Astrocyte of the cerebellum (primary cell): ENCODE measurements around the gene PLPPR1.

Experiments used
- DNase-seq: peaks from one replicate; pipeline ENCODE4 v3.0.0-alpha.2; 2011; ENCODE audit warnings: low read depth
- H3K4me3 ChIP-seq: 2 replicates; pipeline ENCODE4 v1.5.1; 2011; ENCODE audit warnings: mild to moderate bottlenecking, low read depth, low read length, moderate library complexity
- CTCF ChIP-seq: IDR thresholded peaks from 2 replicates; pipeline ENCODE4 v1.5.1; 2012; ENCODE audit warnings: low read length, low read depth, moderate library complexity, mild to moderate bottlenecking; ENCODE audit errors: missing control alignments
- in situ Hi-C: cut with HindIII; loops from 2 replicates; pipeline ENCODE4 v1.10.0; 2017; ENCODE audit warnings: low sequenced_read_pairs

PLPPR1 gene

GRCh38 chr9:101353683-101354082 is 325.2 kb downstream of the PLPPR1 start:
- no peak for TF ChIP-seq CTCF
- in situ Hi-C loops: no loop called here
- no peak overlapping the region for H3K4me3 ChIP-seq
- no peak for DNase-seq

- in situ Hi-C loops: no loop called here
- DNase-seq: no peak
- H3K4me3 ChIP-seq: no peak overlapping the region
- no peak for TF ChIP-seq CTCF
Measured at GRCh38 chr9:101354143-101354764, 325.7 kb downstream of the PLPPR1 start.

GRCh38 chr9:101354765-101355708 is 326.5 kb downstream of the PLPPR1 start:
- no peak for DNase-seq
- in situ Hi-C loops: no loop called here
- TF ChIP-seq CTCF: no peak
- no peak overlapping the region for H3K4me3 ChIP-seq

- TF ChIP-seq CTCF: no peak
- DNase-seq: no peak
- H3K4me3 ChIP-seq: no peak overlapping the region
- in situ Hi-C loops: no loop called here
Measured at GRCh38 chr9:101356619-101357018, 328.1 kb downstream of the PLPPR1 start.

GRCh38 chr9:101359679-101360078 is 331.2 kb downstream of the PLPPR1 start:
- no peak for TF ChIP-seq CTCF
- no peak overlapping the region for H3K4me3 ChIP-seq
- in situ Hi-C loops: no loop called here
- DNase-seq: no peak

- no peak for TF ChIP-seq CTCF
- no peak for DNase-seq
- in situ Hi-C loops: no loop called here
- no peak overlapping the region for H3K4me3 ChIP-seq
Measured at GRCh38 chr9:101360647-101361046, 332.1 kb downstream of the PLPPR1 start.
